Heart right ventricle (tissue), 16 donors: Measurements from ENCODE around the gene KIF26A. TPM values are rescaled to one million over a fixed set of nuclear protein-coding genes. Genes with fewer than 3 reads are reported as not detected.

Experiments used
- ATAC-seq, 8 donors: fragments of 200-7000 bp; cut with Tn5 transposase; one replicate each; pipeline ENCODE4 v1.9.1; 2020; ENCODE audit warnings: mild to moderate bottlenecking in 8 of 8, moderate library complexity in 8 of 8, moderate number of reproducible peaks in 1 of 8
- DNase-seq, 2 donors: peaks; one replicate each; pipeline ENCODE4 v3.0.0-alpha.2; 2020
- H3K27ac ChIP-seq, 10 donors: fragments of 200-600 bp; sonication (generic) in 2 of 10; one replicate each; pipeline versions ENCODE4 v1.5.0 to v1.8.0; 2020 to 2022; ENCODE audit warnings: mild to moderate bottlenecking in 3 of 10
- H3K27me3 ChIP-seq, 7 donors: fragments of 200-600 bp; one replicate each; pipeline ENCODE4 v1.8.0; 2021 to 2022; ENCODE audit warnings: mild to moderate bottlenecking in 2 of 7
- H3K36me3 ChIP-seq, 9 donors: fragments of 200-600 bp; sonication (generic) in 1 of 9; one replicate each; pipeline versions ENCODE4 v1.5.0 to v1.8.0; 2020 to 2022; ENCODE audit warnings: mild to moderate bottlenecking in 2 of 9
- H3K4me1 ChIP-seq, 9 donors: fragments of 200-600 bp; sonication (generic) in 1 of 9; one replicate each; pipeline versions ENCODE4 v1.5.0 to v1.8.0; 2020 to 2022; ENCODE audit warnings: mild to moderate bottlenecking in 4 of 9
- H3K4me3 ChIP-seq, 10 donors: fragments of 200-600 bp; sonication (generic) in 2 of 10; one replicate each; pipeline versions ENCODE4 v1.5.0 to v1.8.0; 2020 to 2022; ENCODE audit warnings: mild to moderate bottlenecking in 7 of 10, moderate library complexity in 2 of 10
- H3K9me3 ChIP-seq, 11 donors: fragments of 200-600 bp in 10 of 11; sonication (generic) in 2 of 11; one replicate each; pipeline versions ENCODE4 v1.5.0 to v1.8.0; 2013 to 2022; ENCODE audit warnings: mild to moderate bottlenecking in 2 of 11, control low read depth in 1 of 11, moderate library complexity in 1 of 11
- CTCF ChIP-seq, 9 donors: fragments of 200-600 bp; sonication (generic) in 2 of 9; IDR thresholded peaks; one replicate each; pipeline versions ENCODE4 v1.5.0 to v1.8.0; 2021 to 2022; ENCODE audit warnings: antibody characterized with exemption in 9 of 9, mild to moderate bottlenecking in 5 of 9, moderate library complexity in 1 of 9
- WGBS, 2 donors: extraction: QIAGEN DNeasy Blood & Tissue Kit; methylation state at CpG; one replicate each; pipeline ENCODE4 v1.1.7; 2013; ENCODE audit warnings: inconsistent platforms in 1 of 2; 5-methylcytosine and 5-hydroxymethylcytosine counted together
- intact Hi-C, 10 donors: fragments of 100-400 bp; cut with DNase I; formaldehyde crosslinking; loops; one replicate each; pipeline versions ENCODE4 v1.11.1 to v1.14.2; 2022
- polyA plus RNA-seq, 2 donors: library from polyadenylated mRNA; stranded (reverse); fragments of 200-250 nt; gene quantifications; one replicate each; pipeline ENCODE4 v1.2.3, GENCODE V29; 2013
- total RNA-seq, 10 donors: library from RNA; stranded (reverse); fragmentation: NEBNext Ultra II Directional in 3 of 10; extraction: Animal tissue kit (Norgen Biotek cat#: 25700) in 3 of 10; gene quantifications; one replicate each; pipeline versions ENCODE4 v1.2.1 to v1.2.4, GENCODE V29; 2021 to 2023
- donor health status: Arrhythmogenic right ventricular cardiomyopathy.
- donor health status: ischemic (EF 13 %, LVEDD 7.1; RV severe dilation, severe dysfunction).
- donor health status: healthy with polysubstance abuse.
- donor health status: DM: no; HTN: yes; CAD: no.
- donor health status: DM: no; HTN: no; CAD: no.
- donor health status: ischemic (EF 25% LVEDD 6.9; RV normal size, moderate dysfunction).
- donor health status: ischemic (EF 25% LVEDD 5.7; RV mildly dilated, moderate dysfunction).
- donor health status: healthy.
- donor health status: DM: yes; HTN: yes; CAD: no.
- donor health status: Ischemic cardiomyopathy.
- donor health status: ischemic (EF 35%, LVEDD 5.7; RV mildly dilated, moderate dysfunction).
- donor health status: nonischemic (EF 11% LVEDD 7.7; RV severe dilation, severe dysfunction).
- donor health status: DM: yes; HTN: yes; CAD: no.
- donor health status: PGD.
- donor health status: ischemic (EF 29% LVEDD 5.4; RV normal size, mild dysfunction).
- donor health status: nonischemic (EF 23%, LVEDD 6.1; RV moderate dilation, normal function).

KIF26A gene
- total and polyA plus RNA-seq, 12 donors = 4.1 to 12.2 (median 6.6) TPM

- no peaks in the 10 kb centered on the region for H3K36me3 ChIP-seq
- H3K27me3 ChIP-seq = peaks cover 0 to 10% (median 0%) of the 10 kb centered on the region in 7 donors
- H3K4me3 ChIP-seq = no peak overlapping the region
- H3K27ac ChIP-seq = no peak overlapping the region
- no peak for TF ChIP-seq CTCF (IDR thresholded peaks at IDR 0.05)
- 92 to 93% methylated on average over 24 of the region's 24 CpGs for WGBS, 2 donors
- no peaks in the 10 kb centered on the region for H3K9me3 ChIP-seq
- intact Hi-C loops = loop anchor here in 2 of 10 donors (5.0 kb wide), 1 partner anchor 47 kb away; no protein-coding TSS in a partner anchor
- H3K4me1 ChIP-seq = peaks cover 0 to 32% (median 4%) of the 10 kb centered on the region in 9 donors
- ATAC-seq = no peak
- DNase-seq = no peak
Measured at GRCh38 chr14:104189629-104190335, 51.4 kb downstream of the KIF26A start.

GRCh38 chr14:104190396-104191000, 52.1 kb downstream of the KIF26A start:
- no peaks in the 10 kb centered on the region for H3K9me3 ChIP-seq

GRCh38 chr14:104191409-104191997, 53.1 kb downstream of the KIF26A start:
- Histone ChIP-seq H3K27me3 (peaks cover 0 to 10% (median 0%) of the 10 kb centered on the region in 7 donors), H3K9me3 (no peaks in the 10 kb centered on the region), H3K4me1 (peaks cover 0 to 20% (median 4%) of the 10 kb centered on the region in 9 donors), H3K4me3 (no peak overlapping the region), H3K36me3 (no peaks in the 10 kb centered on the region), H3K27ac (no peak overlapping the region)
- DNase-seq = no peak
- no peak for ATAC-seq
- intact Hi-C loops = no loop called here
- 81 to 87% methylated on average over 21 of the region's 21 CpGs for WGBS, 2 donors
- TF ChIP-seq CTCF (IDR thresholded peaks at IDR 0.05) = no peak

More at GRCh38 chr14:104190396-104191000, 52.1 kb downstream of the KIF26A start:
- 84% methylated on average over 12 of the region's 12 CpGs for WGBS, 2 donors
- Histone ChIP-seq H3K36me3 (no peaks in the 10 kb centered on the region), H3K27me3 (peaks cover 0 to 13% (median 0%) of the 10 kb centered on the region in 7 donors), H3K4me3 (no peak overlapping the region), H3K4me1 (peaks cover 0 to 28% (median 4%) of the 10 kb centered on the region in 9 donors), H3K27ac (no peak overlapping the region)
- intact Hi-C loops = no loop called here
- TF ChIP-seq CTCF (IDR thresholded peaks at IDR 0.05) = no peak
- DNase-seq (no peak), ATAC-seq (no peak)

GRCh38 chr14:104192146-104192882, 53.9 kb downstream of the KIF26A start:
- Histone ChIP-seq H3K27ac (no peak overlapping the region), H3K36me3 (no peaks in the 10 kb centered on the region), H3K27me3 (peaks cover 0 to 10% (median 0%) of the 10 kb centered on the region in 7 donors), H3K4me1 (peaks cover 0 to 16% (median 4%) of the 10 kb centered on the region in 9 donors), H3K4me3 (no peak overlapping the region), H3K9me3 (no peaks in the 10 kb centered on the region)
- ATAC-seq (peak in 1 of 8 donors; percentile 8), DNase-seq (no peak)
- intact Hi-C loops = no loop called here
- no peak for TF ChIP-seq CTCF (IDR thresholded peaks at IDR 0.05)
- WGBS, 2 donors = 86 to 90% methylated on average over 20 of the region's 20 CpGs
